HEK293T (cell line): ENCODE measurements around the gene TMEM242.

Experiments used
- CTCF ChIA-PET: fragments of 350-600 bp; formaldehyde crosslinking; extraction: SDS; loops from one replicate; lab custom pipeline; 2021; ENCODE audit warnings: antibody characterized with exemption, inconsistent platforms; lab: Yijun Ruan, JAX
- POLR2A ChIA-PET: fragments of 350-600 bp; formaldehyde crosslinking; extraction: SDS; loops from one replicate; lab custom pipeline; 2020; ENCODE audit warnings: antibody characterized with exemption, inconsistent platforms; lab: Yijun Ruan, JAX
- DNase-seq: peaks from one replicate; pipeline ENCODE4 v3.0.0; 2012; ENCODE audit warnings: mixed read lengths; ENCODE audit errors: extremely low spot score
- ARNT ChIP-seq: fragments of 450-650 bp; IDR thresholded peaks from 2 replicates; pipeline ENCODE4 v1.6.1; 2017; ENCODE audit warnings: mild to moderate bottlenecking
- BHLHE40 ChIP-seq: fragments of 450-650 bp; IDR thresholded peaks from 2 replicates; pipeline ENCODE4 v1.6.1; 2016; ENCODE audit warnings: mild to moderate bottlenecking, moderate library complexity, borderline replicate concordance
- CTBP1 ChIP-seq: fragments of 450-650 bp; IDR thresholded peaks from 2 replicates; pipeline ENCODE4 v1.6.1; 2016; ENCODE audit warnings: borderline replicate concordance
- ELF4 ChIP-seq: fragments of 450-650 bp; IDR thresholded peaks from 2 replicates; pipeline ENCODE4 v1.6.1; 2017; ENCODE audit warnings: antibody characterized with exemption
- FOXA1 ChIP-seq: fragments of 450-650 bp; IDR thresholded peaks from 2 replicates; pipeline ENCODE4 v1.6.1; 2016; ENCODE audit warnings: mild to moderate bottlenecking
- FOXK2 ChIP-seq: fragments of 450-650 bp; IDR thresholded peaks from 2 replicates; pipeline ENCODE4 v1.6.1; 2016; ENCODE audit warnings: mild to moderate bottlenecking
- FOXM1 ChIP-seq: fragments of 450-650 bp; IDR thresholded peaks from 2 replicates; pipeline ENCODE4 v1.6.1; 2017; ENCODE audit warnings: mild to moderate bottlenecking, borderline replicate concordance
- HDGF ChIP-seq: fragments of 450-650 bp; IDR thresholded peaks from 2 replicates; pipeline ENCODE4 v1.6.1; 2017; ENCODE audit warnings: antibody characterized with exemption, borderline replicate concordance
- L3MBTL2 ChIP-seq: fragments of 450-650 bp; conservative IDR thresholded peaks from 2 replicates; pipeline ENCODE4 v1.6.1; 2016; ENCODE audit warnings: mild to moderate bottlenecking
- LEF1 ChIP-seq: fragments of 450-650 bp; IDR thresholded peaks from 2 replicates; pipeline ENCODE4 v1.6.1; 2017; ENCODE audit warnings: mild to moderate bottlenecking, borderline replicate concordance
- NFRKB ChIP-seq: fragments of 450-650 bp; IDR thresholded peaks from 2 replicates; pipeline ENCODE4 v1.6.1; 2016; ENCODE audit warnings: mild to moderate bottlenecking, moderate library complexity
- SP1 ChIP-seq: fragments of 450-650 bp; IDR thresholded peaks from 2 replicates; pipeline ENCODE4 v1.6.1; 2017
- SUZ12 ChIP-seq: fragments of 450-650 bp; IDR thresholded peaks from 2 replicates; pipeline ENCODE4 v1.6.1; 2016; ENCODE audit warnings: mild to moderate bottlenecking
- TARDBP ChIP-seq: fragments of 450-650 bp; IDR thresholded peaks from 2 replicates; pipeline ENCODE4 v1.6.1; 2016
- ZNF384 ChIP-seq: fragments of 450-650 bp; IDR thresholded peaks from 2 replicates; pipeline ENCODE4 v1.6.1; 2016
- TF ChIP-seq, protein P1 (sequence below): fragments of 450-650 bp; IDR thresholded peaks from 2 replicates; pipeline ENCODE4 v1.6.1; 2016

The TMEM242 gene

DNA sequence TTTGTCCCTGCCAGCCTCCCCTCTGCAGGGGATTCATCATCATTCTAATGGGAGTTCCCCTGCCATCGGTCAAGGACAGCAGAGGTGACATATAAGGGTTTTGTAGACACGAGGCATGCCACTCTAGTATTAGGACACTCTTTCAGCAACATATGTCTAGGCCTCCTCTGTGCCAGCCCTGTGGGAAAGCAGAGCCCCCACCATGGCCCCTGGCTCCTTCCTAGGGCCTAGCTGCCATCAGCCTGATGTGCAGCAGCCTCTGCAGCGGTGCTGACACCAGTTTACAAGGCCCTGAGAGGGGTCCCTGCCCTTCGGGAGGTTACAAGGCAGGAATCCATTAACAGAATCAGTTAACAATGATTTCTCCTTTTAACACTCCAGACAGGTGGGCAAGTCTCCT, 32.5 kb downstream of the TMEM242 start:
- no peak for DNase-seq
- POLR2A ChIA-PET, result interaction anchor here (0.6 to 0.8 kb wide), 2 partner anchors 16 to 36 kb away, joined by 3 read pairs; no protein-coding TSS in a partner anchor
- CTCF ChIA-PET, result no interaction called here
- TF ChIP-seq NFRKB, result no peak
- TF ChIP-seq FOXM1, result no peak
- TF ChIP-seq SP1, result no peak
- TF ChIP-seq FOXK2, result no peak

DNA sequence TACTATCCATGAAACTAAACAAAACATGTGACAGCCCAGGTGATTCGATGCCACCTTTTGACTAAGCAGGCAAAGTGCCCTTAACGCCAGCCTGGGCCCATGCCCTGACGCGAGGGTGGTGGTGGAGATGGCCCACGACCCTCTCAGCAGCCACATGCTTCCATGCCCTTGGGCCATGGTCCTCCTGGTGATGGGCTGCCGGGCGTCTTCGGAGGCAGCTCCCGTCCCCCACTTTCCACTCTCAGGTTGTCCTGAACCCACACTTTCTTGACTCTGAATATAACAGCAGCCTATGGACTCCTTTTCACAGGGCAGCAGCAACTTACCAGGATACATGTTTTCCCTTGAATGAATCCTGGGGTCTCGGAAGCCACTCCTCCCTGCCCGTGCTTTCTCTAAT, 33.6 kb downstream of the TMEM242 start:
- DNase-seq, result no peak
- POLR2A ChIA-PET, result interaction anchor here (0.8 kb wide), 1 partner anchor 15 kb away, joined by 3 read pairs; no protein-coding TSS in a partner anchor
- CTCF ChIA-PET, result interaction anchor here (1.1 kb wide), 2 partner anchors 9 to 106 kb away, joined by 3 read pairs; no protein-coding TSS in a partner anchor
- TF ChIP-seq ZNF384 (no peak), HDGF (no peak), ELF4 (no peak), FOXK2 (no peak)

DNA sequence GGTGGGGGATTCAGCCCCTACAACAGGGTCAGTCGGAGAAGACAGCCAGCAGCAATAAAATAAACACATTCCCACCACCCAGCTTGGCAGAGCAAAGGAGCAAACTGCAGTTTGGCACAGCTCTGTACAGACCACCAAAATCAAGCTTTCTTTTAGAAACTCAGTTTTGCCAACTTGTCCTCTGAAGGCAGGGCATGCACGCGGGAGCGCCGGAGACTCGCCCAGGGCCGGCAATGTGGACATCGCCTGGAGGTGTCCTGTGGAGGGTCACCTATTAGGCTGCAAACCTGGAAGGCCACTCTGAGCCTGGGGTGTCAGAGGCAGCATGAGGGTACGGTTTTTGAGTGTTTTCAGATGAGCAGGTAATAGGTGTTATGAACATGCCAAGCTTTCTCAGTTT, 34.7 kb downstream of the TMEM242 start:
- CTCF ChIA-PET, result interaction anchor here (0.7 to 1.2 kb wide), 4 partner anchors 10 to 1871 kb away, joined by 3 read pairs; no protein-coding TSS in a partner anchor
- POLR2A ChIA-PET, result no interaction called here
- TF ChIP-seq ZNF384 (no peak), ELF4 (no peak), FOXA1 (no peak), HDGF (no peak), FOXM1 (no peak), LEF1 (no peak), TARDBP (no peak), SP1 (no peak), CTBP1 (no peak), NFRKB (no peak), L3MBTL2 (no peak), ARNT (no peak), SUZ12 (no peak)
- TF ChIP-seq, protein P1, sequence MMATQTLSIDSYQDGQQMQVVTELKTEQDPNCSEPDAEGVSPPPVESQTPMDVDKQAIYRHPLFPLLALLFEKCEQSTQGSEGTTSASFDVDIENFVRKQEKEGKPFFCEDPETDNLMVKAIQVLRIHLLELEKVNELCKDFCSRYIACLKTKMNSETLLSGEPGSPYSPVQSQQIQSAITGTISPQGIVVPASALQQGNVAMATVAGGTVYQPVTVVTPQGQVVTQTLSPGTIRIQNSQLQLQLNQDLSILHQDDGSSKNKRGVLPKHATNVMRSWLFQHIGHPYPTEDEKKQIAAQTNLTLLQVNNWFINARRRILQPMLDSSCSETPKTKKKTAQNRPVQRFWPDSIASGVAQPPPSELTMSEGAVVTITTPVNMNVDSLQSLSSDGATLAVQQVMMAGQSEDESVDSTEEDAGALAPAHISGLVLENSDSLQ, result no peak
- DNase-seq, result no peak

DNA sequence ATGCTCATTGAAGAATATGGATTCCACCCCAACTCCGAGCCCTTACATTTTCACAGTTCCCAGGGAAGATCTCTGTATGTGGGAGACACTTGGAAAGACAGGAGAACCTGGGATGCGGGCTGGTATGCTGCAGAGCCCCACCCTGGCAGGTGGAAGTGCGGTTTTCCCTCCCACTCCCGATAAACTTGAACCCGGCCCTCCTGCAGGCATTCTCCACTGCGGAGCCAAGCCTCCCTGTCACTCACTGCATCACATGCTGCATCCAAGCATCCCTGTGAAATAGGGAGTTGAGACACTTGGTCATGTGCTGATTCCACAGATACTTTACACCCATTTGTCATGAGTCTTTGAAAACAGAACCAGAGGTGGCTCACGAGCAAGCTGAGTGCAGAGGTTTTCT, 35.4 kb downstream of the TMEM242 start:
- no peak for TF ChIP-seq ZNF384
- no peak for TF ChIP-seq ELF4
- no peak for TF ChIP-seq BHLHE40
- TF ChIP-seq NFRKB, result no peak
- TF ChIP-seq SUZ12, result no peak
- TF ChIP-seq FOXM1, result no peak
- no peak for TF ChIP-seq L3MBTL2
- TF ChIP-seq LEF1, result no peak
- TF ChIP-seq, protein P1, result no peak
- no peak for TF ChIP-seq HDGF
- no peak for TF ChIP-seq TARDBP
- CTCF ChIA-PET, result interaction anchor here (0.7 to 1.2 kb wide), 2 partner anchors 13 to 1870 kb away, joined by 3 read pairs; no protein-coding TSS in a partner anchor
- POLR2A ChIA-PET, result no interaction called here

DNA sequence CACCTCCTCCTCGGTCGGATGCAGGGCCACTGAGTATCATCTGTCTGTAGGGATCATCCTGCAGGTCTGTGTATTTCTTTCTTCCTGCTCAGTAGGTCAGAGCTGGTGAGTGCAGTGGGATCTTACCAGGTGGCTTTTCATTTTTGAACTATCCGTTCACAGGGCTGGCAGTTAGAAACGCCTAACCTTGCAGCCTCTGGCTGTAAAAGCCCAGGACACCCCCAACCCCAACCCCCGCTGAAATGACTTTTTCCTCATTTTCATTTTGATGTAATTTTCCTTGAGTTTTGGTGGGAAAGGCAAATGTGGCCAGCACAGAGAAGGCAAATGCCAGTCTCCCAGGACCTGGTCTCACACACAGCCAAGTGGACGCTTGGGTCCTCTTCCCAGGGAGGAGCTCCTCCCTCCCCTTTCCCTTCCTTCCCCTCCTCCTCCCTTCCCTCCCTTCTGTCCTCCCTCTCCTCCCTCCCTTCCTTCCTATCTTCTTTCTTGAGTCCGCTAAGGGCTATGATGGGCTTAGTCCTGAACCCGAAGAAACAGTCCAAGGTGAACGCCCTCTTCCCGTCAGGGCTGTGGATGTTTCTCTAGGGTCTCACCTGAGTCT, 36.0 kb downstream of the TMEM242 start:
- POLR2A ChIA-PET, result no interaction called here
- CTCF ChIA-PET, result interaction anchor here (1.2 kb wide), 1 partner anchor 12 kb away, joined by 3 read pairs; no protein-coding TSS in a partner anchor
- TF ChIP-seq, protein P1, result no peak
- no peak for TF ChIP-seq TARDBP
- no peak for DNase-seq

More for the DNA sequence above, 35.4 kb downstream of the TMEM242 start:
- no peak for DNase-seq

DNA sequence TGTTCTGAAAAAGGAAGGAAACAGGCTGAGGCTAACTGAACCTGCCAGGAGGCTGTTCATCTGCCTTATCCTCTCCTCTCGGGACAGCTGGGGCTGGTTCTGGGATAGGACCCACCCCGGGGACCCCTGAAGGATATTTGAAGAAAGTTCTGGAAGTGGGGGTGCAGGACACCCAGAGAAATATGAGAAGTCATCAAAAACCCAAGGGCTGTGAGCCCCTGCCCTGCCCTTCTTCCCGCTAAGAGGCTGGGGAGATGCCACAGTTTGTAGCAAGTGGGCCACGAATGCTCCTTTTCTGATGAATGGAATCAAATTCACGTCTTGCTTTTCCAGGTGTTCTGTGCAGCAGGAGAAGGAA, 37.9 kb downstream of the TMEM242 start:
- TF ChIP-seq, protein P1, result no peak
- TF ChIP-seq ELF4 (no peak), LEF1 (no peak), TARDBP (no peak), FOXA1 (no peak), SUZ12 (no peak), HDGF (no peak), SP1 (no peak), ARNT (no peak), FOXK2 (no peak), L3MBTL2 (no peak)
- DNase-seq, result no peak
- ChIA-PET CTCF (interaction anchor here (0.6 to 0.7 kb wide), 2 partner anchors 27 to 531 kb away, joined by 3 read pairs; no protein-coding TSS in a partner anchor), POLR2A (interaction anchor here (1.1 kb wide), 1 partner anchor 8 kb away, joined by 3 read pairs; no protein-coding TSS in a partner anchor)
